Lung microvascular endothelial cell (primary cell): ENCODE measurements around the gene DEGS2. TPM values are rescaled to one million over a fixed set of nuclear protein-coding genes. Genes with fewer than 3 reads are reported as not detected.
A peak's percentile ranks its signal among the peaks of the same experiment; 100 is the strongest.

ENCODE experiments used
- DNase-seq, 2 donors: peaks; one replicate each; pipeline versions ENCODE4 v3.0.0 to v3.0.0-alpha.2; 2010; ENCODE audit warnings: low read depth in 2 of 2
- total RNA-seq: library from RNA; depleted of rRNA; stranded (reverse); fragments of >200 nt; gene quantifications from 2 replicates; pipeline ENCODE4 v1.2.1, GENCODE V29; 2014

Gene DEGS2
- total RNA-seq, 1 donor from 2014 or later = 0.20 TPM

- DNase-seq = no peak
Observed at GRCh38 chr14:100148837-100149731, 10.4 kb downstream of the DEGS2 start.

- DNase-seq = no peak
Observed at GRCh38 chr14:100147691-100148464, 11.6 kb downstream of the DEGS2 start.

DNA sequence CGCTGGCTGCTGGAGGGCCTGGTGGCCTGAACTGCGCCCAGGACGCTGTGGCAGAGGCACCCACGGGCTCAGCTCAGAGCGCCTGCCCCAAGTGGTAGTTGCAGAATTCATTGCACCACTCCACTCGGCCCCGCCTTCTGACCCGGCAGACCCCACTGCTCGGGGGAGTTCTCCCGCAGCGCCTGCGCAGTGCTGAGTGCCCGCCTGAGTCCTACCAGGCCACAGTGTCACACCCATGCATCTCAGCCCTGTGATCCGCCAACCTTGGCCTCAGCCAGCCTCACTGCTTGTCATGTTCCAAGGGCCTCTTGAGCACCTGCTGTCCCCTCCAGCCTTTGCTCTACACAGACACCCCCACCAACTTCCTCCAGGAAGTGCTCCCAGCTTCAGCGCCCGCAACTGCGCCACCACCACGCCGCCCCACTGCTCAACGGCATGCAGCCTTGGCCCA lies 12.2 kb downstream of the DEGS2 start:
- DNase-seq = no peak

DNA sequence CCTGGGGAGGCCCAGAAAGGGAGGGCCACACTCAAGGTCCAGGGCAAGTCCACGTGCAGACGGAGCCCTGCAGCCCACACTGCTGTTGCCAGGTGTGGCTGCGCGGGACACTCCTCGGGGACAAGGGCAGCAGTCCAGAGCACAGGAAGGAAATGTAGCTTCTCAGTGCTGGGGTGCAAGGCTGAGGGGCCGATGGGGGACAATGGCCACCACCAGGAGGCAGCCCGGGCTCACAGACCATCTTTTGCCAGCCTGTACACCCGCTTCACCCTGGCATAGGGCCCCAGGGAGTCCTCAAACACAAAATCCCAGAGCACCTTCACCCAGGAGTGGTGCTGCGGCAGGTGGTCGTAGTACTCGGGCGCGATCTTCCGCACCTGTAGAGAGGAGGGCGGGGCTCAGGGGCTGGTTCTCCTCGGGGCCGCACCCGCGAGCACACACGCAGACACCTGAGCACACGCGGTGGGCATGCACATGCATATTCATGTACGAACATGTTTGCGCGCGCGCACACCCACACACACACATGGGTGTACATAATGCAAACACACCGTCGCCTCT lies 12.8 kb downstream of the DEGS2 start:
- no peak for DNase-seq

GRCh38 chr14:100145682-100146464 lies 13.6 kb downstream of the DEGS2 start:
- no peak for DNase-seq

DNA sequence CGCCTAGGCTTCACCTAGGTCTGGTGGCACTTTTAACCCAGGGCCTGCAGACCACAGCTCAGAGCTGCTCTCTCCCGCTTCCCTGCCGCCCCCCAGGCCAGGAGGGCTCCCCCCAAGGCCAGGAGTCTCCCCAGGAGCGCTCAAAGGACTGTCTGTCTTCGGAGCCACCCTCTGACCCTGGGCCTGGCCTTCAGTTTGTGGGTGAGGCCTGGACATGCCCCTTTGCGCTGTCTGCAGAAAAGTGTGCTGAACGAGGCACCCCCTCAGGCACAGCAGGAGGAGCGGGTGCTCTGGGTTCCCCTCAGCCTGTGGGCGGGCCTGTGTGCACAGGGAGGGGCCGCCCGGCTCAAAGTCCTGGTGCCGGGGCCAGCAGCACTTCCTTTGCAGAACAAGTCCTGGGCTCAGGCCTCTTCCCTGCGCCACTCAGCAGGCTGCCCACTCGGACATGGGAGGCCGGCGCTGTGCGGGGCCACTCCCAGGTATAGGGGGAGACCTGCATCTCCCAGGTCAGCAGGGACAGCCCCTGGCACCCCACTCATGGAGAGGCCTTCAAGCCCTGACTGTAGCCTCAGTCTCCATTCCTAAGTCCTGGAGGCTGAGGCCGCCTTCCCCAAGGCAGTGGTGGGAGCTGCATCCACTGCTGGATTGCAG lies 14.3 kb downstream of the DEGS2 start:
- DNase-seq = no peak

DNA sequence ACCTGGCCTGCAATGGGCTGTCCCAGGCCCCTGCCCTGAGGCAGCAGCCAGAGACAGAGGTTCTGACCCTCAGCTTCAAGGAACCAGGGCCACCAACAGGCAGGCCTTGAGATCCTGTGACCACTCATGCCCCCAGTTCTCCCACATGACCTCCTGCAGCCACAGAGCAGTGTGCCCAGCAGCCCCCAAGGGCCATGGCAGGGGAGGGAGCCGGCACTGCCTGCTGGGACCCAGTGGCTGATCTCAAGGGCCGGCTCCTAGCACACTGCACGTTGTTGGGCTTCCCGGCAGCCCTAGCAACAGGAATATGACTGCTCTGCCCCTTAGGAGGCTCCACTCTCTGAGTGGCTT lies 14.8 kb downstream of the DEGS2 start:
- no peak for DNase-seq

- no peak for DNase-seq
Observed at GRCh38 chr14:100143934-100144333, 15.5 kb downstream of the DEGS2 start.

GRCh38 chr14:100143523-100143922 lies 15.9 kb downstream of the DEGS2 start:
- no peak for DNase-seq

DNA sequence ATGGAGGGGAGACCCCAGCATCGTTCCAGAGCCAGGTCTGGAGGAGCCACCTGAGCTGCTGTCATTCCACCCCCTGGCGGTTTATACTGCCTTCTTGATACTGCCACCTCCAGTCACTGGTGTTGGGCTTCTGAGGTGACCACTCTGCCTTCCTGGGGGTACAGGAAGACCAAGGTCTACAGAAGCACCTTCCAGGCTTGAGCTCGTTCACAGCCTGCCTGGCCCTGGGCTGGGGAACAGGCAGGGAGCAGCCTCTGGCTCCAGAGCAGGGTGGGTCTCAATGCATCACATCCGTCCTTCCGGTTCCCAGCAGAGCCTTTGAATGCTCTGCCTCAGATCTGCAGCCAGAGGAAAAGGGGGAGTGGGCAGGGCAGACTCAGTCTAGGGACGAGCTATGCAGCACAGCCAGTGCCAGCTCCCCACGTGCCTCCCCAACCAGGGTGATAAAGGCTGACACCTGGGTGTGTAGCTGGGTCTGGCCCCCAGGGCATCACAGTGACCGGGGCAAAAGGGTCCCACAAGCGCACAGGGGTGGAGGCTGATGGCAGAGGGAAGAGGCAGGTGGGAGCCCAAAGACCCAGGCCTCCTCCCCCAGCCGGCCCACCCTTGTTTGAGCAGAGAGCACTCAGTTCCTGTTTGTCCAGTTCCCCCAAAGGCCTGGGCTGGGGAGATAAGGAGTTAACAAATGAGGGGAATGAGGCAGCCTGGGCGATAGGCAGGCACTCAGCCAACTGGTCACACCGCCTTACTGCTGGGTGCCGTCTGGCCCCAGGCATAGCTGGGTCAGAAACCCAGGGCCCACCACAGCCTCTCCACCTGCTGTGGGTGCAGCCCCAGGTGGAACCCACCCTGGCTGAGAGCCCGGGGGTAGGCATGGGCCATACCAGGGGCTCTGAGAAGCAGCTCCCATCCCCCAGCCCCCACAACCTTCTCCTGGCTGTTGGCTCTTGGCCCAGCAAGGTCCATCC lies 17.1 kb downstream of the DEGS2 start:
- peak; percentile 88 to 97 for DNase-seq

- DNase-seq = no peak
Observed at GRCh38 chr14:100141098-100141497, 18.3 kb downstream of the DEGS2 start.

GRCh38 chr14:100140452-100141078 lies 18.9 kb downstream of the DEGS2 start:
- DNase-seq = peak; percentile 64 to 72

- DNase-seq = no peak
Observed at GRCh38 chr14:100138955-100139354, 20.5 kb downstream of the DEGS2 start.

DNA sequence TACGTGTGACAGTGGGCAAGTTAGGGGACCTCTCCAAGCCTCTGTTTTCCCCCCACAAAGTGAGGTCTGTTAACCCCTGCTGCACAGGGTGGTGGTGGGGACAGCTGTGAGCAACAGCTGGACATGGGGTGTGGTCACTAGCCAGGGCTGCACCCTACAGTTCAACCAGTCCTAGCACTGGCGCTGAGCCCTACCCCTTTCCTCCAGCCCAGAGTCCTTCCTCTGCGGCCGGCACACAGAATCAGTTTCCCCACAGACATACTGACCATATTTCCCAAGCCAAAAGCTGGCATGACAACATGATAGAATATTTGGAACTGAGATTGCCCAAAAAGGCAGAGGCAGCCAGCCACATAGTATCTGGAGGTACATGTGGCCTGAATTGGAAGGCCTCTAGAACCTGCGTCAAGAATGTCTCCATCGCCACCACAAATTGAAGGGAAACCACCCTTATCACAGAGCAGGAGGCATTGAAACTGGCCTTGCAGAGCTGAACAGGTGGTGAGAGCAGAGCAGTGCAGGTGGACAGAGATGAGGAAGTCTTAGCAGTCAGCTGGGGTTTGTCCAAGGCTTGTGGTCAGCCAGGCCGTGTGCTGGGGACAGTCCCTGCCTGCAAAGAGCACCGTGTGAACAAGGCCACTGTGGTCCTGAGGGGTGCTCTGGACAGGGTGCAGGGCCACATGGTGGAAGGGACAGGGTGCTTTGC lies 21.2 kb downstream of the DEGS2 start:
- no peak for DNase-seq

DNA sequence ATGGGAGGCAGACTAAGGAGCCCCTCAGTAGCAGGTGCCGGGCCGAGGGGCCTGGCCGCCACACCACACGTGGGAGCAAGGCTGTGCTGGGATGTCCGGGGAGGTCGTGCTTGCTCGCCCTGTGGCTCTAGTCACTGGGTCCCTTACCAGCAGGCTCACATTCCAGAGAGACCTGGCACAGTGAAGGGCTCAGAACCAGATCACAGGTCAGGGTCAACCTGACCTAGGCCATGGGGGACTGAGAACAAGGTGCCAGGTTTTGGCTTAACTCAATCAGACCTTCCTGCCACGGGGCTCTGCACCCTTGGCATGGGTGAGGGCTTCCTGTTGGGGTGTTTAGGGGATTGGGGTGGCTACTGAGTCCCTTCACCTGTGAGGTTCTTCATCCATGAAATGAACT lies 22.3 kb downstream of the DEGS2 start:
- no peak for DNase-seq

DNA sequence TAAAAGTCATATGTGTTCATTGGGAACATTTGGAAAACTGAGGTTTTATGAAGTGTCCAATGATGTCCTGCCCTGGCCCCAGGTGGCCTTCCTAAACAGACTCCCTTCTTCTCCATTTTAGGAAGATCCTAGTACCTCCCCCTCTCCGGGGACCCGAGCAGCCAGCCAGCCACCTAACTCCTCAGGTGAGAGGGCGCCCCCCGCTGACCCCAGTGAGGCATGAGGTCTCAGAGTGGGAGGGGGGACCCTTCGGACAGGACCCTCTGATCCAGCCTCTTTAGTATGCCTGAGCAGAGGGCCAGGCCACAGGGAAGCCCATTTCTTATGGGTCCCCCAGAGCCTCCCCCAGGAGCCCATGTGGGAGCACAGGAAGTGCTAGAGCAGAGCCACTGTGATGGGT lies 23.7 kb downstream of the DEGS2 start:
- DNase-seq = no peak

DNA sequence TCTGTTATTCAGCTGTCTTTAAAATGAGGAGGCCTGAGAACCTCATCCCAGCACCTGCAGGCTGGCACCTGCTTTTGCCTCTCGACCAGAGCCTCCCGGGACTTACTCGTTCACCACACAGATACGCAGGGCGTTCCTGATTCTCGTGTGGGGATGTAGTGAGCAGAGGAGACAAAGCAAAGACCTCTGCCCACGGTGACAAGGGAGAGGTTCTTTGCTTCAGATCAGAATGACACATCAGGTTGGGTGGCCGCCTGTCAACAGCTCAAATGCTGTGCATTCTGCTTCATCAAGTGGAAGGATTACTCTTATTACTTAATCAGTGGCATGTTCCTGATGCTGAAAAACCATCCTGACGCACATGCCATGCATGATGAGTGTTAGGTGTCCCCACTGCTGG lies 24.4 kb downstream of the DEGS2 start:
- no peak for DNase-seq

- no peak for DNase-seq
Observed at GRCh38 chr14:100134586-100134985, 24.9 kb downstream of the DEGS2 start.
